Measurements from ENCODE around the gene DCC.

- no peak for TF ChIP-seq CTCF (conservative IDR thresholded peaks at IDR 0.05; ENCODE audit: low read depth in 2 of 2)
- TF ChIP-seq EZH2 (IDR thresholded peaks at IDR 0.05; ENCODE audit: low read depth, unreplicated experiment) = no peak
- no peak for TF ChIP-seq REST (IDR thresholded peaks at IDR 0.05; ENCODE audit: unreplicated experiment)
- no peak for TF ChIP-seq POLR2AphosphoS5 (IDR thresholded peaks at IDR 0.05; ENCODE audit: low read depth)
- TF ChIP-seq CREB1 (CRISPR knock-in tag; IDR thresholded peaks at IDR 0.05; ENCODE audit: low read depth) = no peak
- TF ChIP-seq STAT1 (IDR thresholded peaks at IDR 0.05; ENCODE audit: unreplicated experiment) = no peak
- no peak for TF ChIP-seq EZH2phosphoT487 (IDR thresholded peaks at IDR 0.05; ENCODE audit: unreplicated experiment)
- no peak for TF ChIP-seq ZNF114 (CRISPR knock-in tag; IDR thresholded peaks at IDR 0.05)
- TF ChIP-seq ETS1 (IDR thresholded peaks at IDR 0.05) = no peak
- no peak for TF ChIP-seq NANOG (IDR thresholded peaks at IDR 0.05; ENCODE audit: borderline replicate concordance)
- no peak for TF ChIP-seq ZNF331 (CRISPR knock-in tag; IDR thresholded peaks at IDR 0.05; ENCODE audit: low read depth)
Measured at GRCh38 chr18:52953387-52953786, 613.4 kb downstream of the DCC start.

Measured in GM23338 (cell line).